Measurements from ENCODE around the gene TCF7L1. TPM values are rescaled to one million over a fixed set of nuclear protein-coding genes. Genes with fewer than 3 reads are reported as not detected.

TCF7L1 gene
- total RNA-seq, 1 donor, result not detected

- Histone ChIP-seq H3K27me3 (ENCODE audit: insufficient read depth, low read length) (no peaks in the 10 kb centered on the region), H3K9me3 (ENCODE audit: low read depth, low read length) (no peaks in the 10 kb centered on the region), H3K4me3 (ENCODE audit: low read length) (no peak overlapping the region)
These were observed 31.0 kb downstream of the TCF7L1 start for GRCh38 chr2:85164145-85164569.

GRCh38 chr2:85165088-85165690, 32.0 kb downstream of the TCF7L1 start:
- Histone ChIP-seq H3K9me3 (ENCODE audit: low read depth, low read length) (no peaks in the 10 kb centered on the region), H3K4me3 (ENCODE audit: low read length) (no peak overlapping the region), H3K27me3 (ENCODE audit: insufficient read depth, low read length) (no peaks in the 10 kb centered on the region)

More at GRCh38 chr2:85164145-85164569, 31.0 kb downstream of the TCF7L1 start:
- no peaks in the 10 kb centered on the region for H3K4me1 ChIP-seq (ENCODE audit: insufficient read depth, low read length)

GRCh38 chr2:85166021-85166420, 32.8 kb downstream of the TCF7L1 start:
- Histone ChIP-seq H3K9me3 (ENCODE audit: low read depth, low read length) (no peaks in the 10 kb centered on the region), H3K27me3 (ENCODE audit: insufficient read depth, low read length) (no peaks in the 10 kb centered on the region), H3K4me3 (ENCODE audit: low read length) (no peak overlapping the region), H3K4me1 (ENCODE audit: insufficient read depth, low read length) (no peaks in the 10 kb centered on the region)

More at GRCh38 chr2:85165088-85165690, 32.0 kb downstream of the TCF7L1 start:
- no peaks in the 10 kb centered on the region for H3K4me1 ChIP-seq (ENCODE audit: insufficient read depth, low read length)

- H3K27me3 ChIP-seq (ENCODE audit: insufficient read depth, low read length), result no peaks in the 10 kb centered on the region
- H3K9me3 ChIP-seq (ENCODE audit: low read depth, low read length), result no peaks in the 10 kb centered on the region
- H3K4me1 ChIP-seq (ENCODE audit: insufficient read depth, low read length), result no peaks in the 10 kb centered on the region
- no peak overlapping the region for H3K4me3 ChIP-seq (ENCODE audit: low read length)
These were observed 34.3 kb downstream of the TCF7L1 start for GRCh38 chr2:85167479-85167878.

- H3K4me3 ChIP-seq (ENCODE audit: low read length), result no peak overlapping the region
- H3K4me1 ChIP-seq (ENCODE audit: insufficient read depth, low read length), result no peaks in the 10 kb centered on the region
- no peaks in the 10 kb centered on the region for H3K27me3 ChIP-seq (ENCODE audit: insufficient read depth, low read length)
- no peaks in the 10 kb centered on the region for H3K9me3 ChIP-seq (ENCODE audit: low read depth, low read length)
These were observed 35.8 kb downstream of the TCF7L1 start for GRCh38 chr2:85168942-85169341.

GRCh38 chr2:85169581-85169980, 36.4 kb downstream of the TCF7L1 start:
- H3K4me1 ChIP-seq (ENCODE audit: insufficient read depth, low read length), result no peaks in the 10 kb centered on the region
- H3K9me3 ChIP-seq (ENCODE audit: low read depth, low read length), result no peaks in the 10 kb centered on the region
- no peak overlapping the region for H3K4me3 ChIP-seq (ENCODE audit: low read length)
- H3K27me3 ChIP-seq (ENCODE audit: insufficient read depth, low read length), result no peaks in the 10 kb centered on the region

GRCh38 chr2:85170938-85171475, 37.8 kb downstream of the TCF7L1 start:
- no peaks in the 10 kb centered on the region for H3K4me1 ChIP-seq (ENCODE audit: insufficient read depth, low read length)
- no peaks in the 10 kb centered on the region for H3K9me3 ChIP-seq (ENCODE audit: low read depth, low read length)
- H3K4me3 ChIP-seq (ENCODE audit: low read length), result no peak overlapping the region
- H3K27me3 ChIP-seq (ENCODE audit: insufficient read depth, low read length), result no peaks in the 10 kb centered on the region

- Histone ChIP-seq H3K4me3 (ENCODE audit: low read length) (no peak overlapping the region), H3K9me3 (ENCODE audit: low read depth, low read length) (no peaks in the 10 kb centered on the region)
These were observed 38.7 kb downstream of the TCF7L1 start for GRCh38 chr2:85171916-85172315.

GRCh38 chr2:85173909-85174308, 40.7 kb downstream of the TCF7L1 start:
- H3K4me1 ChIP-seq (ENCODE audit: insufficient read depth, low read length), result no peaks in the 10 kb centered on the region
- H3K4me3 ChIP-seq (ENCODE audit: low read length), result no peak overlapping the region
- H3K27me3 ChIP-seq (ENCODE audit: insufficient read depth, low read length), result no peaks in the 10 kb centered on the region
- H3K9me3 ChIP-seq (ENCODE audit: low read depth, low read length), result no peaks in the 10 kb centered on the region

More at GRCh38 chr2:85171916-85172315, 38.7 kb downstream of the TCF7L1 start:
- no peaks in the 10 kb centered on the region for H3K4me1 ChIP-seq (ENCODE audit: insufficient read depth, low read length)
- no peaks in the 10 kb centered on the region for H3K27me3 ChIP-seq (ENCODE audit: insufficient read depth, low read length)

GRCh38 chr2:85174943-85175342, 41.8 kb downstream of the TCF7L1 start:
- Histone ChIP-seq H3K9me3 (ENCODE audit: low read depth, low read length) (no peaks in the 10 kb centered on the region), H3K27me3 (ENCODE audit: insufficient read depth, low read length) (no peaks in the 10 kb centered on the region), H3K4me3 (ENCODE audit: low read length) (no peak overlapping the region), H3K4me1 (ENCODE audit: insufficient read depth, low read length) (no peaks in the 10 kb centered on the region)

GRCh38 chr2:85175369-85176299, 42.4 kb downstream of the TCF7L1 start:
- Histone ChIP-seq H3K9me3 (ENCODE audit: low read depth, low read length) (no peaks in the 10 kb centered on the region), H3K27me3 (ENCODE audit: insufficient read depth, low read length) (no peaks in the 10 kb centered on the region), H3K4me3 (ENCODE audit: low read length) (no peak overlapping the region), H3K4me1 (ENCODE audit: insufficient read depth, low read length) (no peaks in the 10 kb centered on the region)

- Histone ChIP-seq H3K9me3 (ENCODE audit: low read depth, low read length) (no peaks in the 10 kb centered on the region), H3K4me3 (ENCODE audit: low read length) (no peak overlapping the region), H3K27me3 (ENCODE audit: insufficient read depth, low read length) (no peaks in the 10 kb centered on the region), H3K4me1 (ENCODE audit: insufficient read depth, low read length) (no peaks in the 10 kb centered on the region)
These were observed 44.0 kb downstream of the TCF7L1 start for GRCh38 chr2:85177031-85177824.

- Histone ChIP-seq H3K4me3 (ENCODE audit: low read length) (no peak overlapping the region), H3K27me3 (ENCODE audit: insufficient read depth, low read length) (no peaks in the 10 kb centered on the region), H3K9me3 (ENCODE audit: low read depth, low read length) (no peaks in the 10 kb centered on the region), H3K4me1 (ENCODE audit: insufficient read depth, low read length) (no peaks in the 10 kb centered on the region)
These were observed 45.0 kb downstream of the TCF7L1 start for GRCh38 chr2:85178154-85178553.

- Histone ChIP-seq H3K4me3 (ENCODE audit: low read length) (no peak overlapping the region), H3K4me1 (ENCODE audit: insufficient read depth, low read length) (no peaks in the 10 kb centered on the region), H3K9me3 (ENCODE audit: low read depth, low read length) (no peaks in the 10 kb centered on the region), H3K27me3 (ENCODE audit: insufficient read depth, low read length) (no peaks in the 10 kb centered on the region)
These were observed 45.8 kb downstream of the TCF7L1 start for GRCh38 chr2:85178980-85179411.

- Histone ChIP-seq H3K4me1 (ENCODE audit: insufficient read depth, low read length) (no peaks in the 10 kb centered on the region), H3K4me3 (ENCODE audit: low read length) (no peak overlapping the region), H3K9me3 (ENCODE audit: low read depth, low read length) (no peaks in the 10 kb centered on the region), H3K27me3 (ENCODE audit: insufficient read depth, low read length) (no peaks in the 10 kb centered on the region)
These were observed 46.3 kb downstream of the TCF7L1 start for GRCh38 chr2:85179541-85179940.
